Iris pigment epithelial cell (primary cell): Measurements from ENCODE around the gene ZNF23.
A peak's percentile ranks its signal among the peaks of the same experiment; 100 is the strongest.

Source experiments
- DNase-seq: peaks from one replicate; pipeline ENCODE4 v3.0.0-alpha.2; 2011; ENCODE audit warnings: low read depth

The ZNF23 gene

DNA sequence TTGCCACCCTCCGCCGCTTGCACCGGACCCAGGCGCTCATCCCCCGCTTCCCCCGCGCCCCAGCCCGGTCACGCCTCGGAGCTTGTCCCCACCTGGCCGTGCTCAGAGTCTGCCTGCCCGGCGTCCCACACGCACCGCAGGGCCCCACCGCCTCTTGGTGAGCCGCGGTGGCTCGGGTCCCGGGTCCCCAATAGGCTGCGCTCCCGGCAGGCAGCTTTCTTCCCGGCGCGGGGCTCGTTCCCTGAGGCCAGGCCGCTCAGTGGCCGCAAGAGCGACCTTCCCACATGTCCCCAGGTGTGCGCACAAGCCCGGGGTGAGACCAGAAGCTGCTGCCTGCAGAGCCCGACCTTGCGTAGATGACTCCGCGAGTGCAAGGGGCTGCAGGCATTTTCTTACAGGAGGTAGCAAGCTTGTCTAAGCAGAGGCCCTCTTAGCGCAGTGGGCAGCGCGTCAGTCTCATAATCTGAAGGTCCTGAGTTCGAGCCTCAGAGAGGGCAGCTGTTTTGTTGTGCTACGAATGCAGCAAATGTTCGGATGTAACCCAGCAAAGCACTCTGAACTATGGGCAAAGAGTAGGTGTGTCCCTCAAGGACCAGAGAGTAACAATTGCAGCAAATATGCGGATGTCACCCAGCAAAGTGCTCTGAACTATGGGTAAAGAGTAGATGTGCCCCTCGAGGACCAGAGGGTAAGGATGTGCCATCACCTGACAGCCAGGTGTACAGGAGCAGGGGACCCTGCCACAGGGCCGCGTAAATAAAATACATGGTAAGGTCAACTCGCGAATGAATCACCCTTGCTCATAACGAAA is 35.8 kb downstream of the ZNF23 start:
- peak; percentile 94 for DNase-seq

DNA sequence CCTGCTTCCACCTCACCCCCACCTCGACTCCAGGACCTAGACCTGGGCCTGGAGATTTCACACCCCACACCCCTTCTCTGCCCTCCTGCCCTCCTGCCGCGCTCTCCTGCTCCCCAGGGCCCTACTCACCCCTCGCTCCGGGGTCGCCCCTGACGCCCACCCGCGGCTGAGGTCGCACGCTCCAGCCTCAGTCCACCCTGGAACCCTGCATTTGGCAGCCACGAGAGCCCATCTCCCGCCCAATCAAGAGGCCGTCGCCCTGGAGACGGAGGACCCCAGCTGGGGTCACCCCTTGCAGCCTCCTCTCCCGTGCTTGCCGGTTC is 36.3 kb downstream of the ZNF23 start:
- DNase-seq: no peak

DNA sequence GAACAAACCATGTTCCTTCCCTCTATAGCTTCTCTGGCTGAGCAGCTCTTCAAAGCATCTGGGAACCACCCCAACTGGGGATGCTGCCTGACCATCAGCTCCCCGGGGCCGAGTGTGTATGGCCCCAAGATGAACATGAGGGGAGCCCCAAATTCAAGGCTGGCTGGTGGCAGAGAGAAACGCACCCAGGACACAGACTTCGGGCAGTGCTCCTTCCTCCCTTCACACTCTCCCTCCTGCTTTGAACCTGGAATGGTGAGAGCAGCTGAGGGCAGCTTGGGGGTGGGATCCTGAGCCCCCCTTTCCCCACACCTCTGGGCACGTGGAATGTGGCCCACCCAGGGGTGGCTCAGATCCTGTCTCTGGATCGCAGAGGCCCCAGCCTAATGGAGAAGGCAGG is 37.4 kb downstream of the ZNF23 start:
- no peak for DNase-seq

DNA sequence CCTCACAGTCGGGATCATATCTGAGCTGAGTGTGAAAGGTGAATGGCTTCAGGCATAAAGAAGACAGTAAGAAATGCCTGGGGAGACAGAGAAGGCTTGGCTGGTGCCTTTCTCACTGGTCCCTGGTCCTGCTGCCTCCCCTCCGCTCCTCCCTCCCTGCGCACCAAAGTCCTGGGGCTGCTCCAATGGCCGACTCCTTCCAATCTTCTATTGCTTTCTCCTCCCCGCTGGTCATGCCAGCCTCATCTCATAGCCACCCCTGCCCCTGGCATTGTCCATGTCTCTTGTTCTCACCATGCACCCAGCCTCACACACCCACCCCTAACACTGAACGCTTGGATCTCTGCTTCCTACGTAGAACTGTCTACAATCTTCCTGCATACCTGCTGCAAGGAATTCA is 38.2 kb downstream of the ZNF23 start:
- DNase-seq: no peak

DNA sequence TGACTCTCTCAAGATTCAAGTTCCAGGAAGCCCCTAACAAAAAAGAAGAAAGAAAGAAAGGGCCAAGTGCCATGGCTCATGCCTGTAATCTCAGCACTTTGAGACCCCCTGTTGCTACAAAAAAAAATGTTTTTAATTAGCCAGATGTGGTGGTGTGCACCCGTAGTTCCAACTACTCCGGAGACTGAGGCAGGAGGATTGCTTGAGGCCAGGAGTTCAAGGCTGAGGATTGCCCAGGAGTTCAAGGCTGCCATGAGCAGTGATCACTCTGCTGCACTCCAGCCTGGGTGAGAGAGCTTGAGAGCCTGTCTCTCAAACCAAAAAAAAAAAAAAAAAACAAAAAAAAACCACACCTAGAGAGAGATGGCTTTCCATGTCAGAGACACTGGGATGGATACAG is 39.0 kb downstream of the ZNF23 start:
- no peak for DNase-seq

DNA sequence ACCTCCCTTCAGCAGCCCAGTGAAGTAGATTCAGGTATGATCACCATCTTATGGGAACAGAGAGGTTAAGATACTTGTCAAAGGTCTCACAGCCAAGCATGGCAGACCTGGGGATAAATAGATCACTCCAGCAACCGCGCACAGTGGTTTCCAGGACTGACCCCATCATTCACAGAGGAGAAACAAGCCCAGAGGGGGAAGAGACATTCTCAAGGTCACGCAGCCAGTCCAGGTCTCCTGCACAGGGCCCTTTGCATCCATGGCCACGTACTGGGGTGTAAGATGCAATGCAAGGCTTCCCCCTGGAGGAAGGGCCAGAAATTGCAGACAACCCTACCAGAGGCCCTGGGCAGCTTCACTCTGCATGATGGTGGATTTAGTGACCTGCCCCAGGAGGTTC is 40.1 kb downstream of the ZNF23 start:
- DNase-seq: peak; percentile 38

DNA sequence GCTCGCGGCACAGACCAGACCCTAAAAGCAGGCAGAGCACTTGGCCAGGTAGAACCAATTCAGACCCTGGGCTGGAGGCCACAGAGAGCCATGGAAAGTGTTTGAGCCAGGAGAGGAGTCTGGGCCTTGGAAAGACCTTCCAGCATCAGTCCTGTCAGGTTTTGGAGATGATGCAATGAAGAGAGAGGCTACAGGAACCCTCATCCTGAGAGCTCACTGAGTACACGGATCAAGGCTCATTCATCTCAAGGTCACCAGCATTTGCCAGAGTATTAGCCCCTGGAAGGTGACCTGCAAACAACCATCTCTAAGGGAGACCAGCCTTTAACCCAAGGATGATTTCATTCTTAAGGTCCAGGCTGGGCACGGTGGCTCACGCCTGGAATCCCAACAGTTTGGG is 48.0 kb downstream of the ZNF23 start:
- no peak for DNase-seq

DNA sequence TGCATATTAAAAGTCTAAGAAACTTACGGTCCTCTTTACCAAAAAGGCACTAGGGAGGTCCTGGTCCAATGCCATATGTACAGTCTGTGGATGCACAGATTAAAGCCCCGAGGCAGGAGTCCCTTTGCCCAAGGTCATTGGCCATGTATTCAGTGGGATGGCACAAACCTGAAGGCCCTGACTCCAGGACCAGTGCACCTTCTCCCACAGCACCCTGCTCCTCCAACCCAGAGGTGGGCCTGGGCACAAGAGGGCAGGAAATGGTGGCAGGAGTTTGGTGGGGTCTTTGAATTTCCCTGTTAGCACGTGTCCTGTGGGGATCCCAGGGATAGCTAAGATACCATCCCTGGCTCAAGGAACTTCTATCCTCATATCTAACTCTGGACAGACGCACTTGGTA is 48.7 kb downstream of the ZNF23 start:
- DNase-seq: no peak

DNA sequence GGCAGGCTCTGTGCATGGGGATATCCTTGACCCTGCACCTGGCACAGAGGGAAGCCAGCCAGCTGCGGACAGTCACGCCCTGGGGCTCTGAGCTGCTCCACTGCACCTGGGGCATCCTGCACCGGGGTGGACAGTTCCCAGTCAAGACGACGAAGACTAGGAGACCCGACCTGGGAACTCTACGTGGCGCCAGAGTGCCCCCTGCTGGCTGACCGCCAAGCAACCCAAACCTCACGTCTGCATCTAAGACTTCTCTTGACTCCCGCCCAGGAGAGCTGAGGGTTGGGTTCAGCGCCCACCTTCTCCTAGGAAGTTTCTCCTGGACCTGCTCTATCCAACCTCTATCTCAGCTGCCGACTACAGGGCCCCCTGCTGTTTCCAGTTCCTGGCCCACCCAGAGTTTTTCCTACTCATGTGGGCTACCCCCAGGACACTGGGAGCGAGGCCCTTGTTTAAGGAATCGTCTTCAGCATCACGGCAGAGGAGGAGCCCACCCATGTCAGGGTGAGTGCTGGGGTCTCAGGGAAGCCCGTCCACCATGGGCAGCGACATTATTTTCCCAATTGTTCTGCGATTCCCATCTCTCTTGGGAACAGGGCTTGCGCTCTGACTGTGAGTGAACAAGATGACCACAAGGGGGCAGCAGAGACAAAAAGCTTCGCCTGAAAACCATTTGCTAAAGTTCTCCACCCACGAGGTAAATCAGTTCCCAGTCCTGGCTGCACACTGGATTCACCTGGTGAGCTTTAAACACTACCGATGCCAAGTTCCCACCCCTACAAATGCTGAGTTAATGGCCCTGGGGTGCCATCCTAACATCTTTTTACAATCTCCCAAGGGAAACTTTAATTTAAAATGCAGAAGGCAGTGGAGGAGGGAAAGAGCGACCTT is 49.5 kb downstream of the ZNF23 start:
- DNase-seq: peak; percentile 53

DNA sequence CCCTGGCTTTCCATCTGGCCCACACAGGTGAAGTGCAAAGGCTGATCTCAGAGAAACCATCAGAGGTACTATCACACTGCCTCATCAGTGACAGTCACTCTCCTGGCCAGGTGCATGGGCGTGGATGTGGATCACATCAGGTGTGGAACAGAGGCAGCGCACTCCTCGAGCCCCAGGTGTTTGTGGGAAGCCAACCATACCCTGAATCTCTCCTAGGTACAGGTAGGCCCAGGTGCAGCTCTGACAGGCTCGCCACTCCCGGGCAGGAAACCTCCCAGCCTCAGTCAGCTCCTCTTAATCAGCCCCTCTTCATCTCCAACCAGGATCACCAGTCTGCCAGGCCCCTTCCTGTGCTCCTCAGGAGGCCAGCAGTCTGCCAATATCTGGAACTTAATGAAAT is 51.9 kb downstream of the ZNF23 start:
- no peak for DNase-seq

DNA sequence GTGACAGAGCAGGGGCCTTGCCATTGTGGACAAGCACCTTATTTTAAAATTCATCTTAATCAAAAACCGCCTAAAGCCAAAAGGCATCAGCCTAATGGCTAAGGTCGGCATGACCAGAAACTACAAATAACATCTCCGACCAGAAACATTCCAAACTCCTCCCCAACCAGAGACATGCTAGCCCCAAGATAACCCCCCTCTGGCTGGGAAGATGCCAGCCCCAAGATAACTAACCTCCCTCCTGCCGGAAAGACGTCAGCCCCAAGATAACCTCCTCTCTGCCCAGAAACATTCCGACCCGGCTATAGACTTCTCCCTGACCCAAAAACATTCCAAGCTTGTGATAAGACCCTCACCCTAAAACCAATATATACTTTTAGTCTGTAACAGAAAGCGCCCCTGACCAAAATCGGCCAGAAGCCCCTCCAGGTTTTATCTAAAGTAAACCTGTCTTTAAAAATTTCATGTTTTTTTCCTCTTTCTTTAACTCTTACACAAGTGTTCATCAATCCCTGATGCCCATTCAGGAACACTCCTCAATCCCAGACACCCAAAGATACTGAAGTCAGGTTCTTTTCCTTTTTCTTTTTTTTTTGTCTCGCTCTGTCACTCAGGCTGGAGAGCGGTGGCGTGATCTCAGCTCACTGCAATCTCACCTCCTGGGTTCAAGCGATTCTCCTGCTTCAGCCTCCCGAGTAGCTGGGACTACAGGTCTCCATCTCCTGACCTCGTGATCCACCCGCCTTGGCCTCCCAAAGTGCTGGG is 52.9 kb downstream of the ZNF23 start:
- DNase-seq: no peak

DNA sequence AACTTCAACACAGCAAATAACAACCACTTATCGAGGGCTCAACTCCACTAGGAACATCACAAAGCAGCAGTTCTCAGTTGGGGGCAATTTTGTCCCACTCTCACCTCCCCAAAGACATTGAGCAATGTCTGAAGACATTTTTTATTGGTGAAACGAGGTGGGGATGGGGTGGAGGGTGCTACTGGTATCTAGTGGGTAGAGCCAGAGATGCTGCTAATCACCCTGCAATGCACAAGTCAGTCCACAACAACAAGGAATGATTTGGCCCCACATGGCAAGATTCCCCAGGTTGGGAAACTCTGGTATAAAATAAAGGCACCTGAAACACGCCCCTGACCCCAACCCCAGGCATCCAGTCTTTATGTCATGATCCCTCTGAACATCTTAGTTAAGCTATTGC is 53.5 kb downstream of the ZNF23 start:
- no peak for DNase-seq

DNA sequence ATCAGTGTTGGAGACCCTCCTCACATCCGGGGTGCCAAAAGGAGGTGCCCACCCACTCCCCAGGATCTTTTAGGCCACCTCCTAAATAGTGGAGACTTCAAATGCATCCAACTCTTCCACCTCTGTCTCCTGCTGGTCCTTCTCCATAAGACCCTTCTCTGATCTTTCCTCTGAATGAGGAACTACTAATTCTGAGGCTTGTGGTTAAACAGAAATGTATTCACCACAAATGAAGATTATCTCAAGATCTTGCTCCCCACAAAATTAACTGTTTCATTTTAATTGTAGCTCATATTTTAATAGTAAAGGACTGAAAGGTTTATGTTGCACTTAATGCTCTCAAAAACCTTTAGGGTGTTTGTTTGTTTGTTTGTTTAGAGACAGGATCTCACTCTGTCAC is 54.3 kb downstream of the ZNF23 start:
- DNase-seq: no peak

DNA sequence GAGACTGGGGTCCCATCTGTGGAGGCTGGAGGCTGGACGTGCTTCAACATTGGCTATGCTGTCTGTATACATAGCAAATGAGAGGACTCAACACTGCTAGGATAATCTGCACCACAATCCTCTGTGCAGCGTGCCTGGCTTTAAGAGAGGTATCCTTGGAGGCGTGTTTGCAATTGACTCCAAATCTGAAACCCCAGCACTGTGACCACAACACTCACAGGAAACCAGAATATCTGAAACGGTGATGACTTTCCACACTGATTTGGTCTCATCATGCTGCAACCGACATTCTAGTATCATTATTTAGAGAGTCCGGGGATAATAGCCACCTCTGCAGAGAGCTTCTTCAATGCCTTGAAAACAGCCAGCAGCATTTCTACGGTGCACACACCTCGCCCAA is 55.3 kb downstream of the ZNF23 start:
- DNase-seq: no peak

DNA sequence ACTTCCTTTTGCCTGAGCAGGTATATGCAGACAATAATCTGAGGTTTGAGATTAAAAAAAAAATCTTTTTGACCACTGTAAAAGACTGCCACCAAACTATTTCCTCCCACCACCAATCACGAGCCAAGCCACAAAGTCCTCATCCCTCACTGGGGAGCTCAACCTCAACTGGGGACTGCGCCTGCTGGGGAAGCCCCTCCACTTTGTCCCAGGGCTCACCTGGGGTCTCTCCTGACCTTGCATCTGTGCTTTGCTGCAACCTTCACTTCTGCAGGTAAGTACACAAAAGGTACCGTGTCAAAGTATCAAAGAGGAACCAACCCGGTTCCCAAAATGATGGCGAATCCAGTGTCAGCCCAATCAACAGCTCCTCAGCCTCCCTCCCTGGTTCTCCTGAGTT is 55.7 kb downstream of the ZNF23 start:
- no peak for DNase-seq

DNA sequence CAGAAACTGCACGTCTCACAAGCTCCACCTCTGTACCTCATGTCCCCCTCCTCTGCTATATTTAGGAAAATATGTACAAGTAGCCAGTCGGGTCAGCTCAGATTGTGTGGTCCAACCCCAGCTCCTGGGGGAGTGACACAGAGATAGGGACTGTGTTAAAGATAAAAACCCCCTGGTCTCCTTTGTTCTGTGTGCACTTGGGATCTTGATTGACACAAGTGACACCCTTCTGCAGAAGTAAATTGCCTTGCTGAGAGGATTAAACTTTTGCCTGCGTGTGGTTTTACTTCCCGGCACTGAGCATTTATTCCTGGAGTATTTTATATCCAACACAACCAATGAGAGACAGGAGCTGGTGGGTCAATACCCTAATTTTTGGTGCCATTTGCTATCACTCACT is 57.7 kb downstream of the ZNF23 start:
- no peak for DNase-seq

DNA sequence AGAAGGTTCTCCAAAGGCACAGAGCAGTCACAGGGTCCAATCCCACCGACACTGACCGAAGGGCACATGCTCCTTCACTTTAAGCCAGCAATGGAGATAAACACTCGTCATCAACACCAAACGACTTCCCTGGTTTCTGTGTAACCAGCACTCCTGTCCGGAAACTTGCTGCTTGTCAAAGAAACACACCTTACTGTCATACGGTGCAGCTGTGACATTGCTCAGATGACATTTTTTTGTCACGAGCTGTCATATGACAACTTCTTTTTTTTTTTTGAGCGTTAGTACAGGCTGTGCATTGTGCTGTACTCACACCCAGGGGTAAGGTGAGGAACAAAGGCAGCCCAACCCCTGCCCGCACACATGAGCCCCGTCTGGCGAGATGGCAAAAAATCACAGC is 59.4 kb downstream of the ZNF23 start:
- no peak for DNase-seq

DNA sequence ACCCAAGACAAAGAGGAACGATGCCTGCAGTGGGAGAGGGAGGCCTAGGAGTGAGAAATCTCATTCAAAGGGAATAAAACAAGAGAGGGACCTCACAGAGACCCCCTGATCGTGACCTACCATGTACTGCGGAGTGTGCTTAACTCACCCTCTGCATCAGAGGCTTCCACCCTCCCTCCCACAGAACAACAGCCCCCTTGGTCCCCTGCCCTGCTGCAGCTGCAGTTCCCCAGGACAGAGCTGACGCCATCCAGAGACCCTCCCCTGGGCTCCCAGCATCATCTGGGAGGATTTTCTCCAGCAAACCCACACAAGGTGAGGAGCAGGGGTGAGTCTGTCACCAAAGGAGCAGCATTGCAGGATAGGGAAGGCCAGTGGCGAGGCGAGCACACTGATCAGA is 60.0 kb downstream of the ZNF23 start:
- DNase-seq: no peak

DNA sequence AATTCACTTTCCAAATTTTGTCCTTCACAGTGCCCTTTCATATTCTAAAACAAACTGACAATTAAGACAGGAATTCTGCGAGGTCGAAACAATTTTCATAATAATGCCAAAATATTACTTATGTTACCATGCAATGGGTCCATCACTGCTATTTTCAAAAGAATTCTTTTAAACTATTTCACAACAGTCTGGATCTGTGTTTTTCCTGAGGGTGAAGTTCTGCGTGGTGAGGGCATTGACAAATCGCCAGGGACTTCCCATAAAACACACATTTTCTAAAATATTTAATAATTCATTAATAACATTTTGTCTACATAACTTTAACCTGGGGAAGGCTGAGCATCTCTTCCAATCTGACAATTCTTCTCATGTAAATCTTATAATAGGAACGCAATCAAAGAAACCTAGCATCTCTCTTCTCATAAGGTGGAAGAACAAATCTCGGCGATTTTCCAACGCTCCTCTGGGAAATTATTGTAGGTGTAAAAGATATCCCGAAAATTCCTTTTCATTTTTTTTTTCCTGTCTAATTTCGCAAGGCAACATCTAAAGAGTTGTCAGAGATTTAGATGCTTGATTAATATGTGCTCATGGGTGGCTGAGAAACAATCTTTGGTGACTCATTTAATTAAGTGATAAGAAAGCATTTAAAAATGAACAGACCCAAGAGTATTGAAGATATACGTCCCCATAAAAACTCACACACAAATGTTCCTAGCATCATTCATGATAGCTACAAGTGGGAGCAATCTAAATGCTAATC is 62.1 kb downstream of the ZNF23 start:
- no peak for DNase-seq
